Activated CD4-positive, CD25-positive, alpha-beta regulatory T cell (primary cell): ENCODE measurements around the gene SORCS2.

Experiments used
- DNase-seq, 4 experiments: peaks; one replicate each; lab custom pipeline; 2025; lab: John Stamatoyannopoulos, UW

Gene SORCS2

DNA sequence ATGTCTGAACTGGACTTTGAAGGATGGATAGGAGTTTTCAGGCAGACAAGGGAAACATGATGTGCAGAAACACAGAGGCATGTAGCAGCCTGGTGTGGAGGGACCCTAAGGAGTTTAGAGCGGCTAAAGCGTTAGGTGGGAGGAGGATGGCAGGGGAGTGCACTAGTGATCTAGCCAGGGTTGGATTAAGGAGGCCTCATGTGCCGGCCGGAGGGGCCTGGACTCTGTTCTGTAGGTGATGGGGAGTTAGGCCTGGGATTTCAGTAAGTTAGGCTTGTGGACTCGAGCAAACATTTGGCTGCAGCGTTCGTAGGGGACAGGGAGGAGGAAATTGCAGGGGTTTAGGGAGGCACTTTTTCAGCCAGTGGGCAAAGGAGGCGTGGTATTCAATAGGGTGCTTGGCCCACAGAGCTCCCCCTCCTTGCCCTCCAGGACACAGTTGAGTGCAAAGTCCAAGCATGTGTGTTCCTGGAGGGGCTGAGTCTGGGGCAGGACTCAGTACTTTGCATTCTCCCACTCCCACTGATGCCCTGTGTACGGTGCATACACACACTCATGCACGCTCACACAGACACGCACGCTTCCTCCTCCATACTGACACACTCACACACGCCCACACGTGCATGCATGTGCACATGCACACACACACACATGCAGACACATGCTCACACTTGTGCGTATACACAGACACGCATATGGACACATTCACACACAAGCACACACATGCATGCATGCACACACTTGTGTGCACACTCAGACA lies 223.8 kb downstream of the SORCS2 start:
- no peak for DNase-seq

DNA sequence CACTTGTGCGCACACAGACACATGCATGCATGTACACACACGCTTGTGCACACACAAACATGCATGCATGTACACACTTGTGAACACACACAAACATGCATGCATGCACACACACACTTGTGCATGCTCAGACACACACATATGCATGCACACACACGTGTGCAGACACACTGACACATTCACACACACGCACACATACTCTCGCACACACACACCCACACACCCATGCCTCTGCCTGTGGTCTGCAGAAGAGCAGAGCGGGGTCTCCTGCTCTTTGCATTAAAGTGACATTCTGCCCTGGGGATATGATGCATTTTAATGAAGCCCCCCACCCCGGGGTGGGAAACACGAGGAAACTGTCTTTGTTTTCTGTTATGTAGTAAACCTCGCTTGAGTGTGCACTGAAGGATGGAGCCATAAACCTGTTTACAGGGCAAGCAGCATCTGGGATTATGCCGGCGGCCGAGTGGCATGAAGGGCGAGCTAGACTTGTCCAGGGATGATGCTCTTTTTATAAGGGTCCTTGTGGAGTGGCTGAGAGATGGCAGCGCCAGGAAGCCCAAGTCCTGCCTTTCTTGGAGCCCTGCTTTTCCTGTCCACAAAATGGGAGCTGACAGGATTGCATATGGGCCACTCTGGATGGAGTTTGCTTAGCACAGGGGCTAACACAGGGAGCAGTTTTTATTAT lies 224.6 kb downstream of the SORCS2 start:
- DNase-seq: no peak

DNA sequence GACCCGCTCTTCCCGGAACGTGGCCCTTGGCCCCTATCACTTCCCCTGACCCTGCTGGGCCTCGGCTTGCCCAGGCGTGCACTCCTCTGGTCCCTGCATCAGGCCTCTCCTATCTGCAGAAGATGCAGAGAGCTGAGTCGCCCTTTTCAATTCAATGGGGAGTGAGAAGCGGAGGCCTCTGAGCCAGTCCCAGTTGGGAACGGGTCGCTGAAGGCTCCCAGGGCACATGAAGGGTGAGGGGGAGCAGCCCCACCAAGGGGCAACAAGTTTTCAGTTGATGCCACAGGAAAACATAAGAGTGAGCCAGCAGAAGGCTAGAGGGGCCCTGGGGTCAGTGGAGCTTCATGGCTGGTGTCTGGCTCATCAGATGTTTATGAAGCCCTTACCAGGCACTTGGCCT lies 225.3 kb downstream of the SORCS2 start:
- no peak for DNase-seq

DNA sequence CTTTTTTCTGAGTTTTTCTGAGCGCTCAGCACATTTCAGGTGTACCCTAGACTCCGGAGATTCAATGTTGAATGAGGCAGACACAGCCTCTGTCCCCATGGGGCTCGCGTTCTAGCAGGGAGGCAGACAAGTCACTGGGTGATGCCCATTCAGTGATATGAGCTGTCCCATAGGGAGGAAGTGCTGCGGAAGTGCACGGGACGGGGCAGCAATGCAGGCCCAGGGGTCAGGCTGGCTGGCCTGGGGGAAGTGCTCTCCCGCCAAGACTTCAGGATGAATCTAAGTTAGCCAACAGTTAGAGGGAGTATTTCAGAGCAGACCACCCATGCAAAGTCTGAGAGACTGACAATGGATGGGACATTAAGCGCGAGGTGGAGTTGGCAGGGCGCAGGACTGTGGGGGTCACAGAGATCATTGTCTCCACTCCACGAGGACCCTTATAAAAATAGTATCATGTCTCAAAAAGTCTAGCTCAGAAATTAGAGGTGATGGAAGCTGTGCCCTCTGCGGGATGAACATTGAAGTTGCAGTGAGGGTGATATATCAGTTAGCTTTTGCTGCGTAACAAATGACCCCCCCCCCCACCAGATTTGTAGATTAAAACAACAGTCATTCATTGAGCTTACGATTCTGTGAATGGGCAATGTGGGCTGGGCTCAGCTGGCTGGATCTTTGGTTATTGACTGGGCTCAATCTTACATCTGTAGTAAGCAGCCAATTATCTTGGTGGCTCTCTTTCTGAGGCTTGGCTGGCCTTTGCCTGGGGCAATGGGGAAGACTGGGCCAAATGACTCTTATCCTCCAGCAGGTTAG lies 226.0 kb downstream of the SORCS2 start:
- no peak for DNase-seq

DNA sequence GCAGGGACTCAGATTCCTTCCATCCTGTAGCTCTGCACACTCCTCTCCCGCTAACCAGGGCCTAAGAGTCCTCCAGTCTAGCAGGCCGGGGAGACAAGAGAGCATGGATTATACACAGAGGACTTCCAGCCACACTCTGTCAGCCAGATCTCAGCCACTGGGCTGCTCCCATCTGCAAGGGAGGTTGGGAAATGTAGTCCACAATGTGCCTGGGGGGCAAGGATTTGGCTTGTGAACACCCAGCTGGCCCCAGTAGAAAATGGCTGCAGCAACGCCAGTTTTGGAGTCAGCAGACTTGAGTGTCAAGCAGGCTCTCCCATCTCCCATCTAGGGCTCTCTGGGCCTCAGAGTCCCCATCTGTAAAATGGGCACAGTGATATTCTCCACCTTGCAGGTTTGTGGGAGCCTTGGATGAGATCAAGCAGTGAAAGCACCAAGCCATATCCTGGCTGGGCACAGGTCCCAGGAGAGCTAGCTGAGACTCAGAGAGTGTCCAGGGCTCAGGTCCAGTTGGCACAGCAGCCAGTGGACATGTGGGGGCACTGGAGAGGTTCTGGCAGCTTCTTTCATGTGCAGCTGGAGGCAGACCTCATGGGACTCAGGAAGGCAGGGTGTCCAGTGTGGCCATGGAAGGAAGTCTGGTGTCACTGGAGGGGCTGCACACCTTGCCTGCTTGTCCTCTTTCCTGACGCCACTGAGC lies 227.8 kb downstream of the SORCS2 start:
- no peak for DNase-seq

DNA sequence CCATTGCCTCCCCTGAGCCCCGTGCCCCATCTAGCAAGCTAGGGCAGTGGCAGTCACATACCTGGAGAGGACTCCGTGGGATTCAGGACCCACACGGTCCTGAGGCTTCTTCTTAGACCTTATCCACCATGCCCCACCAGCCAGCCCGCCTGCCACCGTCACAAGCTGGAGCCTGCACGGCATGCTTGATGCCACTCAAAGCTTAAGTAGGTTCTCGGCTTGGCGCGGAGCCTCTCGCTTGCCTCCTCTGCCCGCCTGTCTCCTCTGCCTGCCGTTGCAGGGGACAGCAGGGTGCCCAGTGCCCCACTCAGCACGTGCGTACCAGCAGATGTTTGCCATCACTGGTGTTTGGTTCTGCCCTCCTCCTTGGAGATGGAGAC lies 228.3 kb downstream of the SORCS2 start:
- no peak for DNase-seq

DNA sequence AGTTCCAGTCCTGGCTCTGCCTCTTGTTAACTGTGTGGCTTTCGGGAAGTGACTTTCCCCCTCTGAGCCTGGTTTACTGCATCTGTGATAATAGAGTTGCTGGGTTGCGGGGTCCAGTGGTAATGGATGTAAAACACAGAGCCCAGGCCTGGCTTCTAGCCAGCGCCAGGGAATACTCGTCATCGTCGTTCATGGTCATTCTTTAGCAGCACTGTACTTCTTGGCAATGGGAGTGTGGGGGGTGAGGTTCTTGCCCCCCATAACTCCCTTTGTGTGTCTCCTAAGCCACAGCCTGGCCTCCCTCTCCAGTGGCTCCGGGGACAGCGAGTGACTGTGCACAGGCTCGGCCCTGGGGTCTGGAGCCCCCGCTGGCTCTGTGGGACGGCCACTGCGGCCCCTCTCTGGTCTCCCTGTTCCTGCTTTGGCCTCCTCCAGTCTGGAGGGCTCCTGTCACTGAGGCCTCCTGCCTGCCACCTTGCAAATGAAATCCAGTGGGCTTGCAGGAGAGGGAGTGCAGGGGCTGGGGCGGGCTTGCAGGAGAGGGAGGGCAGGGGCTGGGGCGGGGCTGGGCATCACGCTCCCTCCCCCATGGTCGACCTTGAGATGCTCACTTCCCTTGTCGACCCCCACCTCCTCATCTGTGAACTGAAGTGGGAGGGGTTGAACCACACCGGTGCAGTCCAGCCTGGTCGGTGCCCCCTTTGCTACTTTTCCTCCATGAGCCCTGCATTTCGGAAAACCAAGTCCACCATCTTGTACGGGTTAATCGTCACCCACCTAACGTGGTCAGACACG lies 229.2 kb downstream of the SORCS2 start:
- DNase-seq: no peak

DNA sequence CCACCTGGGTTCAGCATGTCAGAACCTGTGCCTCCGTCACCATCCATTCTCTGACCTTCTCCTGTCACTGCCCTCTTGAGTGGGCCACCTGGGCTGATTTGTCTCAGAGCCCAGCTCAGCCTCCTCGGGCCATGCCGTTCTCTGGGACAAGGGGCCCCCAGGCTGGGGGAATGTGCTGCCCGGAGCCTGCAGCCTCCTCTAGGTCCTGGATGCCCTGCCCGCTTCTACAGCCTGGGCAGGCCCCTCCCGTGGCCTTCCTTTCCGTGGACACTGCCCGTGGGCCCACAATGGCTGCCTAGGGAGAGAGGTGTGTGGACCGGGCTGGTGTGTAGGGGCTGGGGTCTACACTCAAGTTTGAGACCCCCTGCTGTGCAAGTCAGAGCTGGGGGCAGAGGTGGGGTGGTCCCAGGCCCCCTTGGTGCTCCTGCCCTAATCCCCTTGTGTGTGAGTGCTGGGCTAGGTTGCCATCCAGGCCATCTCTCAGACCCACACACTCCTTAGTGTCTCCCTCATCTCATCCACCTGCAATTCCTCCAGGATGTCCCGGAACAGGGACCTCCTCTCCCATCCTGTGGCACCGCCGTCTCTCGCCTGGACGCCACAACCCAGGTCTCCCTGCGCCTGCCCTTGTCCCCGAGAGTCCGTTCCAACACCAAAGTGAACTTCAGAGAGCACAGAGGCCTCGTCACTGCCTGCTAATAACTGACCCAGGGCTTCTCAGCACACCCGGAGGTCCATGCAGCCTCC lies 230.0 kb downstream of the SORCS2 start:
- DNase-seq: no peak

DNA sequence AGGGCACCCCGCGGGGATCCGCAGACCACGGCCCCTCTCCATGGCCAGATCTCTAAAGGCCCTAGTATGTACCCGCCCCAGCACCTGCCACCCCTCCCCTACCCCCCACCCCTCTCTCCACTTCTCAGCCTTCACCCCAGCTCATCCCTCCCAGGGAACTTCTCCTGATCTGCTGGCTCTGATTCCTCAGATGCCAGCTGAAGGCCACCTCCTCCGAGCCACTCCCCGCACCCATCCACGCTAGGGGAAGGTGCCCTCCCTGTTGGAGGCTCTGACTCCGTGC lies 230.5 kb downstream of the SORCS2 start:
- no peak for DNase-seq

DNA sequence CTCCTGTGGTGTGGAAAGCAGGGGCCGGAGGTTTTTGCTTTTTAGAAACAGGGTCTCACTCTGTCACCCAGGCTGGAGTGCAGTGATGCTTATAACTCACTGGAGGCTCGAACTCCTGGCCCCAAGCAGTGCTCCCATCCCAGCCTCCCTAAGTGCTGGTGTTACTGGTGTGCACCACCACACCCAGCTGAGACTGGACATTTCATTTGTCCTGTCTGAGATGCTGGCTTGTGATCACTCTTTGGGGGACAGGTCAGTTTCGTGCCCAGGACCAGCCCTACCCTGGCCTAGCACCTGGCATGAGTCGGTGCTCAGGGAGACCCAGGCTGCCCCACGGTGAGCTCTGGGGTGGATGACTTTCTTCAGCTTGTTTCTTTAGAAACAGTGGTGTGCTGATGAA lies 231.1 kb downstream of the SORCS2 start:
- DNase-seq: no peak

DNA sequence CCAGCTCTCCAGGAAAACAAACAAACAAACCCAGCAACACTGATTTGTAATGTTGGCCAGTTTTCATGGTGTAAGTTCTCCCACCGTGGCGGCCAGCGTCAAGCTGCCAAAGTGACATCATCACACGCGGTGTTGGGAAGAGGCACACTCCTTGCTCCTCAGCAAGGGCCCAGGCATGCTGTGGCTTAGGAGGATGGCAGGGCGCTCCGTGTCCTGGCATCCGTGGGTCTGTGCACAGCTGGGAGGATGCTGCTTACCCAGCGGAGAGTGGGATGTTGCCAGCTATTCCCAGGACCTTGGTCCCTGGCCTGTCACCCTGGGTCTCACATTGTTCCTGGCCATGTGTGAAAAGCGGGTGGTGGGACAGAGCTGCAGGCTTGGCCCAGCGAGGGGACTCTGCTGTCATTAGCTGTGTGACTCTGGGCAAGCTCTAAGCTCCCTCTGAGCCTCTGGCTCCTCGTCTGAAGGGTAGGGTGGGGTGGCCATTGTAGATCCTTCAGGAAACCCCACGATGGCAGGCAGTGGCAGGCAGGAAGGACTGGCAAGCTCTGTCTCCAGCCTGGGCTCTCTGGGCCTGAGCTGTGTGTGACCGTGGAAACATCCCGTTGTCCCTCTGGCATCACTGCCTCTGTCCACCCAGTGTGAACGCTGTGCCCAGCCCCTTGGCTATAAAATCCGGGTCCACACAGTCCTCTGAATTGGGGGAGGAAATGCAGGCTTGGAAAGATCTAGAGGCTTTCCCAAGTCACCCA lies 231.6 kb downstream of the SORCS2 start:
- no peak for DNase-seq

DNA sequence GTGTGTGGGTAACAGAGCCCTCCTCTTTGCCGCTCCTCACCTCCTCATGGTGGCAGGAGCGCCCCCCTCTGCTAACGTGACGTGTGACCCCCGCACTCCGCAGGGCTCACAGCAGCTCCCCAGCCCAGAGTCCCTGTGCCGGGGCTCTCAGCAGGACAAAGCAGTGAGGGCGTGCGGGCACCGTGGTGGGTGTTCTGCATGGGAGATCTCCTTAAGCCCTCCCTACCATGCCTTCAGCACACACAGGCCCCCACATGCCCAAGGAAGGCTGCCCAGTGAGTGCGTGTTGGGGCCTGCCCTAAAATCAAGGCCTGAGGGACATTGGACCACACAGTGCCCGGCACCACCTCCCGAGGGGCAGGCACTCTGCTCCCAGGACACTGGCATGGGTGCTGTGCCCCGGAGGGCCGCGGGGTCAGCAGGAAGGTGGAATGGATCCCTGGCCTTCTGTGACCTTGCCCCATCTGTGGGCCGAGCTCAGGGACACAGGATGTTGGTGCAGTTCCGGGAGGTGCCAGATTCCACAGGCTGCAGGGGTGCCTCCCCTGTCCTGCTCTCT lies 232.3 kb downstream of the SORCS2 start:
- no peak for DNase-seq

DNA sequence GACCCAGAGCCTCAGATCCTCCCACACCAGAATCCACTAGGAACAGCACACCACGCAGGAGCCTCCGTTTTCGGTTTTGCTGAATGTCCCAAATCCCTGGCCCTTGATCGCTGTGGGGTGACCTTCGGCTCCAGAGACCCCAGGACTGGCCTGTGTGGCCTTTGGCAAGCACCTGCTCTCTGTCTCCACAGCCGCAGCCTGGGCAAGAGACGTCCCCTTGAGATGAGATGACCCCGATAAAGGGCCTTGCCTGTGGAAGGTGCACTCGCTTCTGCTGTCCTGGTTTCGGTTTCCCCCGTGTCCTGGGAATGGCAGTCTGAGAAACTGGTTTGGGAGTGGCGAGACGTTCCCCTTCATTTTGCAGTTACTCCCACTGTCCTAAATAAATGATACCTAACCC lies 232.8 kb downstream of the SORCS2 start:
- no peak for DNase-seq

DNA sequence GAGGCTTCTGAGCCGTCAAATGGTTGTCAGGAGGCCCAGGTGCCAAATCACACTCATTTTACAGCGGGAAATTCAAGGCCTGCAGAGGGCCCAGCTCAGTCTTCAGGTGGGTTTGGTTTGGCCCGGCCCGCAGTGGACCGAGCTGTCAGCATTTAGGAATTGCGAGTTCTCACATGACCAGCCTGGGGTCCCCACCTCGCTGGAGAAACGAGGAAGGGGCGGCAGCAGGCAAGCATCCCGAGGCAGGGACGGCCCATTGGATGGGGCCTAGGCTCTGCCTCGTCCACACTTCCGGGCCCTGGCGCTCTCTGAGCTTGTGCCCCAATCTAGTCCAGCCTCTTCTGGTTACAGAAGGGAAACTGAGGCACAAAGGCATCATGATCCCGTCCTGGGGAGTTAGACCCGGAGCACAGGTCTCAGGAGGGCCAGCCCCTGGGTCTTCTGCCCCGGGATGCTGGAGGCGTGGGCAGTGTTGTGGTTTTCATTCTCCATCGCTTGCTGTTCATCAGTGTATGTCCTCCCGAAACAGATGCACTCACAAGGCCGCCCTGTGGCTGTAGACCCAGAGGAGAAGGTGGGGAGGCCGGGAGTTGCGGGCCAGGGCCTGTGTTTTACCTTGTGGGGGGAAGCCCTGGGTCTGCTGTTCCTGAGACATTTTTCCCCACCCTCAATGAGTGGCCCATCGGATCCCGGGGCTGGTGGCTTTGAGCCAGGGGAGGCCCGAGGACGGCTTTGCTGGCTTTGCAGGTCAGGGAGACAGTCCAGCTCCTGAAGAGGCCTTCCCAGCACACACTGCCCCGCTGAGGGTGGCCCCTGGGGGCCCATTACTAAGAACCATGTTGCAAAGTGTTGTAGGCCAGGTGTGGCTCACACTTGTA lies 233.5 kb downstream of the SORCS2 start:
- no peak for DNase-seq

DNA sequence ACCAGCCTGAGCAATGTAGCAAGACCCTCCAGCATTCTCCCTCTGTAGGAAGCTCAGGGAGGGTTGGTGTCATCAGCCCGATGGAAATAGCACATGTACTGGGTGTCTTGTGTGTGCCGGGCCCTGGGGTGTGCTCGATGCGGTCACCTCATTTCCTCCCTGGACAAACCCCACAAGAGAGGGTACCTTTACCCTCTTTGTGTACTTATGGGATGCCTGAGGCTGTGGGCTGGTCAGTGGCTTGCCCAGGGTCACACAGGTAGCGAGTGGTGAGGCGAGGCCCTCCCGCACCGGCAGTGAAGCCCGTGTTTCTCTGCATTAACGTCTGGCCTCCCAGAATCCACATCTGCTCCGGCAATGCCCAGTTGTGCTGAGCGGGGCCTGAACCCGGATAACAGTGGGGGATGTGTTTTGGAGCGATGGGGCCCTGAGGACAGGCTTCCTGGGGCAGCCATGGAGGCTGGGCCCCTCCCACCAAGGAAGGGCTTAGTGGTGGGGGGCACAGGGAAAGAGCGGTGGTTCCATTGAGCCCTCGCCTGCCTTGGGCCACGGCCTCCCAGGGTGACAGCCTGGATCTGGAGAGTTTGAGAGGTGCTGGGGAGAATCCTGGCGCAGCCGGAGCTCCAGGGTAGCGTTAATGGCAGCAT lies 234.3 kb downstream of the SORCS2 start:
- DNase-seq: no peak

DNA sequence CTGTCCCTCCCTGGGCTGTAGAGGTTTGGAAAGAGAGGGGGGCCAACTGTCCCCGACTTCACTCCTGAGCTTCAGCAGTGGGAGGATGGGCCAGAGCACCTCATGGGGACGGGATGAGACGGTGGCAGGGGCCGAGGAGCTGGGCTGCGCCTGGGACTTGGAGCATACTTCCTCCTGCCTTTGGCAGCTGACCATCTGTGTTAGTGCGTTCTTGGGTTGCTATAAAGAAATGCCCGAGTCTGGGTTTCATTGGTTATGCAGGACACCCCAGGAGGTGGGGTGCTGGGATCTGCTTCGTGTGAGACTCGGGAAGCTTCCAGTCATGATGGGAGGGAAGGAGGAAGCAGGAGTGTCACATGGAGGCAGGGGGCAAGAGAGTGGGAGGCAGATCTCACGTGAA lies 235.0 kb downstream of the SORCS2 start:
- DNase-seq: no peak

DNA sequence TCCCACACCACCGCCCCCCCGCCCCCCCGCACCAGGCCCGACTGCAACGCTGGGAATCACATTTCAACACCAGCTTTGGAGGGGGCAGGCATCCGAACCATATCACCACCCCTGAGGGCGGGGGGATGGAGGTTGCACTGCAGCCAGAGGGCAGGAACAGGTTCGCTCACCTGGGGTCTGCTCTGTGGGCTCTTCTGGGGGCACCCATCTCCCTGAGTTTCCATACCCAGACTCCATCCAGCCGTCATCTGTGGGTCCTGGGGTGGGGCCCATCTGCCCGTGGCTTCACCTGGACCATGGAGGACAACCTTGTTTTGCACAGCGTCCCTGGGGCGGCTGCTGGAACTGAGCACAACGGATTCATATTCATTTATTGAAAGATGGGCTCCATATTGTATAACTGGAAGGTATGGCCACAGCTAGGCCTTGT lies 235.5 kb downstream of the SORCS2 start:
- no peak for DNase-seq
